LNCaP clone FGC (cell line): ENCODE data around the gene LIF.

Source experiments
- DNase-seq: peaks from one replicate; pipeline ENCODE4 v3.0.0-alpha.2; 2011; ENCODE audit warnings: low read depth
- H3K4me3 ChIP-seq: 2 replicates; pipeline ENCODE4 v1.5.1; 2011; ENCODE audit warnings: mild to moderate bottlenecking, low read depth, low read length, control low read depth
- TF ChIP-seq, protein P1 (sequence below): IDR thresholded peaks from 2 replicates; pipeline ENCODE4 v1.5.1; 2012; ENCODE audit warnings: mild to moderate bottlenecking; ENCODE audit not compliant: control insufficient read depth, insufficient read depth; ENCODE audit errors: extremely low read depth

LIF gene

DNA sequence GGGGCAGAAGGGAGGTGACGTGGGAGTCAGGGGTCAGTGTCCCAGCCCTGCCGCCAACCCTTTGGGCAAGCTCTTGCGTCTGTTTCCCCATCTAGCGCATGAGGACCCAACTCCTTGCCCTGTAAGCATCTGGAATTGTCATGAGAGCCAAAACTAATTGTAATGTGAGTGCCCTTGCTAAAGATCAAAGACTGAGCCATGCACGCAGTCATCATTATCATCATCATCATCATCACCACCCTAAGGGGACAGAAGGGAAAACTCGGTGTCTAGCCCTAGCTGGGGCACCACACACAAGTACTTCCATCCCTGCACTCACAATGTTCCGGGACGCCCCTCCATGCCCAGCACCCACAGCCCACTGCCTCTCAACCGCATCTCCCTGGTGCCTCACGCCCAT is 2.5 kb downstream of the LIF start:
- DNase-seq = no peak
- no peak overlapping the region for H3K4me3 ChIP-seq
- TF ChIP-seq, protein P1, sequence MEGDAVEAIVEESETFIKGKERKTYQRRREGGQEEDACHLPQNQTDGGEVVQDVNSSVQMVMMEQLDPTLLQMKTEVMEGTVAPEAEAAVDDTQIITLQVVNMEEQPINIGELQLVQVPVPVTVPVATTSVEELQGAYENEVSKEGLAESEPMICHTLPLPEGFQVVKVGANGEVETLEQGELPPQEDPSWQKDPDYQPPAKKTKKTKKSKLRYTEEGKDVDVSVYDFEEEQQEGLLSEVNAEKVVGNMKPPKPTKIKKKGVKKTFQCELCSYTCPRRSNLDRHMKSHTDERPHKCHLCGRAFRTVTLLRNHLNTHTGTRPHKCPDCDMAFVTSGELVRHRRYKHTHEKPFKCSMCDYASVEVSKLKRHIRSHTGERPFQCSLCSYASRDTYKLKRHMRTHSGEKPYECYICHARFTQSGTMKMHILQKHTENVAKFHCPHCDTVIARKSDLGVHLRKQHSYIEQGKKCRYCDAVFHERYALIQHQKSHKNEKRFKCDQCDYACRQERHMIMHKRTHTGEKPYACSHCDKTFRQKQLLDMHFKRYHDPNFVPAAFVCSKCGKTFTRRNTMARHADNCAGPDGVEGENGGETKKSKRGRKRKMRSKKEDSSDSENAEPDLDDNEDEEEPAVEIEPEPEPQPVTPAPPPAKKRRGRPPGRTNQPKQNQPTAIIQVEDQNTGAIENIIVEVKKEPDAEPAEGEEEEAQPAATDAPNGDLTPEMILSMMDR = no peak

DNA sequence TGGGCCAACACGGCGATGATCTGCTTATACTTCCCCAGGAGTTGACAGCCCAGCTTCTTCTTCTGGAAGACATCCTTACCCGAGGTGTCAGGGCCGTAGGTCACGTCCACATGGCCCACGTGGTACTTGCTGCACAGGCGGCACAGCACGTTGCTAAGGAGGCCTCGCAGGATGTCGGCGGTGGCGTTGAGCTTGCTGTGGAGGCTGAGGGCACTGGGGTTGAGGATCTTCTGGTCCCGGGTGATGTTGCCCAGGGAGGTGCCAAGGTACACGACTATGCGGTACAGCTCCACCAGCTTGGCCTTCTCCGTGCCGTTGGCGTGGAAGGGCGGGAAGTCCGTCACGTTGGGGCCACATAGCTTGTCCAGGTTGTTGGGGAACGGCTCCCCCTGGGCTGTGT is 2.9 kb downstream of the LIF start:
- TF ChIP-seq, protein P1 = no peak
- no peak for DNase-seq
- no peak overlapping the region for H3K4me3 ChIP-seq

DNA sequence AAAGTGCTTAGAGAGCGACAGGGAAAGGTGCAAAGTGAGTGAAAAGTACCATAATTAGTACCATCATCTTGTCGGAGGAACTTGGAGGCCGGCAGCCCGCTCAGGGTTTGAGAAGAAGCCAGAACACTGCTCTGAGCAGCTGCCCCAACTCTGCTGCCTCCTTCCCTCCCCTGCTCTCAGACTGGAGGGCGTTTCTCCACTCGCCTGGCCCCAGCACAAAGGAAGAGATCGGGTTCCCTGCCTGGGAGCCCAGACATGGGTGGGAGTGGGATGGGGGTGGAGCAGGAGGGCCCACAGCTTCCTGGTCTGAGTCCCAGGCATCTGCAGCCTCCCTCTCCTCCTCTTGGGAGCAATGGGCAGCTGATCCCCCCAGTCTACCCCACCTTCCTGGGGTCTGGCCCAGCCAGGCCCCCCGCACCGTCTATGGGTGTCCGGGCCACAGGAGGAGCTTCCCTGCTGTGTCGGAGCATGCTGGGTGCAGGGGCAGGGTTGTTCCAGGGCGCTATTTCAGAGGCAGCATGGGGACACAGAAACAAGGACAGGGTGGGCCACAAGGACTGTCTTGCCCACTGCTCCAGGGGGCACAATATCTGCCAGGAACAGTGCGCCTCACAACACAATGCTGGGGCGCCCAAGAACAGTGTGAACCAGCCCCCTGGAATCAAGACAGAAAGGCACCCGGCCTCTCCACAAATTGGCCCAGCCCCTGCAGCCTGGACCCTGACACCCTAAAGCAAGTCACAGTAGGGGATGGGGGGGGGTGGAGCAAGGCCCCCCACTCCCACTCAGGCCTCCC is 4.8 kb downstream of the LIF start:
- H3K4me3 ChIP-seq = no peak overlapping the region
- no peak for DNase-seq
- TF ChIP-seq, protein P1 = no peak

DNA sequence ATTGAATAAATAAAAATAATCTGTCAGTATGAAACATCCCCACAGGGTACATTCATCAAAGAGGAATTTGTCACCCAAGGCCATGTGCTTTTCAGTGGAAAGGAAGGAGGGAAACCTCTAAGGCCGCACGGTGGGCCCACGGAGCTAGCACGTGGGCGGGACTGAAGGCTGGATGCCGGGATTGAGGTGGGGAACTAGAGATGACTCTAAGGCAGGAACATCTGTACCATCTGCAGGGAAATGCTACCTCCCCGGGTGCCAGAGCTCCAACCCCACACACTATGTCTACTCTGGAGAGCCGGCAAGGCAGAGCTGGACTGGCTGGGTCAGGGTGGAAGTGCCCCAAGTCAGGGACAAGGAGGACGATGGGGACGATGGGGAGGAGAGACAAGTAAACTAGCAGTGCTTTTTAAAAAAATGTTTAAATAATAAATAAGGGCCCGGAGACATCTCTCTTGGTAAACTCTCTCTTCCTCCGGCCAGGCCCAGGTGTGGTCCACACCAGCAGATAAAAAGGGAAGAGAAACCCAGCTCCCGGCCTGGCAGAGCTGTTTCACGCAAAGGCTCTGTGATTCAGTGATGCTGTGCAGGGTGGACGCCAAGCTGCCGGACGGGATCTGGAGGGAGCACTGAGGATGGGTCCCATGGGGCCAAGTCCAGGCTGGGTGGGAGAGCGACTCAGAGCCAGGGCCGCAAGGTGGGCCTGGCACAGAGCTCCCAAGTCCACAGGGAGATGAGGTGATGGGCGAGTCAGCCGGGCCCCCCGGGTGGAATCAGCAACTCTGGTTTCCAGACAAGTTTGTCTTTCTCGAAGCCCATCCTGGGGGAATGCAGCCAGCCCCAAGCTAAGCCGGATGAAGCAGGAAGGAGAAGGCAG is 5.8 kb downstream of the LIF start:
- TF ChIP-seq, protein P1 = no peak

DNA sequence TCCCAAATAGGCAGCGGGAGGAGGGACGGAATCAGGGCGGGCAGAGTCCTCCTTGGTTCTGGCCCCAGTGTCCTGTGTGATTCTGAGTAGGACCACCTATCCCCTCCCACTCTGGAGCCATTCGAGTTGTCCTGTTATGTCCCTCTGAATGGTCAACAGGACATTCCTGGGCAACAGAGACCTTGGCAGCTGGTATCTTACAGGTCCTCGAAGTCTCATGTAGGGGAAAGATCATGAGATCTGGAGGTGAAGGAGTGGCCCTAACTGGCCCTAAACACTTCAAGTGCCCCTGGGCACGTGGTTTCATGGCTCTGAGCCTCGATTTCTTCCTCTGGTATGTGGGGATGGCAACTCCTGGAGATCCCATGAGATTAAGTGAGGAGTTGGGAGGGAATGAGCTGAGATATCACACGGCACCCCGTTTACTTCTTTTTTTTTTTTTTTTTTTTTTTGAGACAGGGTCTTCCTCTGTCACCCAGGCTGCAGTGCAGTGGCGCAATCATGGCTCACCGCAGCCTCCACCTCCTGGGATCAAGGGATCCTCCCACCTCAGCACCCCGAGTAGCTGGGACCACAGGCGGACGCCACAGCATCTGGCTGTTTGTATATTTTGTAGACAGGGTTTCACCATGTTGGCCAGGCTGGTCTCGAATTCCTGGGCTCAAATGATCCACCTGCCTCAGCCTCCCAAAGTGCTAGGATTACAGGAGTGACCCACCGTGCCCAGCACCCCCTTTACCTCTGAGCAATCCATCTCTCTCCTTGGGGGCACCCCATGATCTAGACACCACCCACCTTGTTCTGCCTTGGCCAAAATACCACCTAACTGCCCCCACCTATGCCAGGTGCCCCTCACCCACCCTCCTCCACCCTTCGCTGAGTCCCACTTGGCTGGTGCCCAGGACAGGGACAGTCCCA is 6.8 kb downstream of the LIF start:
- TF ChIP-seq, protein P1 = no peak
- H3K4me3 ChIP-seq = no peak overlapping the region
- no peak for DNase-seq

More for the DNA sequence above, 5.8 kb downstream of the LIF start:
- no peak overlapping the region for H3K4me3 ChIP-seq
- DNase-seq = no peak

DNA sequence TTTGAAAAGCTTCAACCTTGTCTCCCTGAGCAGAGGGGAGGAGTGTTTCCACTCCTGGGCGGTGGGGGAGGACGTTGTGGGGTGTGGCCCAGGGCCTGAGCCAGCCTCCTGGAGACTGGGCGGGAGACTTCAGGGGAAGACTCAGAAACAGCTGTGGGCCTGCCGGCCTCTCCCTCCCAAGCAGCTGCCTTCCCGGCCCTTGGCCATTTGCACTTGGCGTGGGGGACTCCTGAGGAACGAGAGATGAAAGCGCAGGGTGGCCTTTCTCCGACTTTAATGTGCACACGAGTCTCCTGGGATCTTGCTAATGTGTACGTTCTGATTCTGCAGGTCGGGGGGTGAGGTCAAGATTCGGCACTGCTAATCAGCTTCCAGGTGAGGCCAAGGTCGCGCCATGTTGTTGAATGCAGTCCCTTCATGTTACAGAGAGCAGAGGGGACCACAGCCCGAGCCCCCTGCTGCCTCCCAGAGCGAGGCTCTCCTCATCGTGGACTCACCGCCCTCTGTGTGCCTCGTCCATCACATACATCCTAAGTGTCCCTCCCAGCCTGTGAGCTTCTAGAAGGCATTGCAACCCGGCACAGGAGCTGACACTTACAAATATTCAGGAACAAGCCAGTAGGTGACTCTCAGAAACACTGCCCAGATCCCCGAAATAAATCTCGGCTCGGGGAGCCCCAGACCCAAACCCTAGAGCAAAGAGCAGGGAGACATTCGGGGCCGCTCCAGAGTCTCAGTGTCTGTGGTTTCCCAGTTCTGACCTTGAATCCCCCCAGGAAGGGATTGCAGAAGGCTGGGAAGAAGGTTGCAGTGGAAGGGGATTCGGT is 7.7 kb downstream of the LIF start:
- DNase-seq = no peak
- no peak overlapping the region for H3K4me3 ChIP-seq
- TF ChIP-seq, protein P1 = no peak
